GM18508 (cell line): Measurements from ENCODE around the gene ADAM20.
"Not testable (repeated sequence)": the region's sequence is repeated elsewhere in the genome, so short reads cannot be mapped to it uniquely, and the experiment has no call there.

Experiments
- ATAC-seq: cut with Tn5 transposase; IDR thresholded peaks from one replicate; pipeline ENCODE4 v1.9.1; 2021; ENCODE audit warnings: moderate number of reproducible peaks; ENCODE audit not compliant: insufficient read depth, unreplicated experiment

ADAM20 gene

DNA sequence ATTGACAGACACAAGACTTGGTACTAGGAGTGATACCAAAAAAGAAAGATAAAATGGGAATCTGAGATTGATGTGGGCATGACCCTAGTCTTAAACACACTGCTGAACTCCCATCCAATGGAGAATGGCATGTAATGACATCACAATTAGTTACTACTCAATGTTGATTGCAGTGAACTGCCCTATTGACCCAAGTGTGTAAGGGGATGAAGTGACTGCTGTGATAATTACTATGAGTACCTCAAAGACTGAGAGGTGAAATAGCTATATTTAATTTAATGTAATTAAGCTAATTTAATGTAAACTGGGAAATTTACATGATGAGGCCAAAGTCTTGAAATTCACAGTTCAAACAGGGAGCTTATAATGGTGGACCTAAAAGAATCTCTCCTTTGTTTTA is at the start of gene ADAM20:
Gene ADAM20, minus strand, starts transcription at position 101 of the 400 bp plus-strand sequence. CDS start 10,247 bp downstream, outside the sequence.
- no peak for ATAC-seq

- no peak for ATAC-seq
Observed at GRCh38 chr14:70576891-70577290, 42.1 kb upstream of the ADAM20 start.

DNA sequence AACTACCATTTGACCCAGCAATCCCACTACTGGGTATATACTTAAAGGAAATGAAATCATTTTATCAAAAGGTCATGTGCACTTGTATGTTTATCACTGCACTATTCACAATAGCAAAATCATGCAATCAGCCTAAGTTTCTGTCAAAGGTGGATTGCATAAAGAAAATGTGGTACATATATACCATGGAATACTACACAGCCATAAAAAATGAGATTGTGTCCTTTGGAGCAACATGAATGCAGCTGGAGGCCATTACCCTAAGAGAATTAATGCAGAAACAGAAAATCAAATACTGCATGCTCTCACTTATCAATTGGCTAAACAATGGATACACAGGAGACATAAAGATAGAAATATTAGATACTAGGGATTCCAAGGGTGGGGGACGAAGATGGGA is 38.2 kb upstream of the ADAM20 start:
- no peak for ATAC-seq

DNA sequence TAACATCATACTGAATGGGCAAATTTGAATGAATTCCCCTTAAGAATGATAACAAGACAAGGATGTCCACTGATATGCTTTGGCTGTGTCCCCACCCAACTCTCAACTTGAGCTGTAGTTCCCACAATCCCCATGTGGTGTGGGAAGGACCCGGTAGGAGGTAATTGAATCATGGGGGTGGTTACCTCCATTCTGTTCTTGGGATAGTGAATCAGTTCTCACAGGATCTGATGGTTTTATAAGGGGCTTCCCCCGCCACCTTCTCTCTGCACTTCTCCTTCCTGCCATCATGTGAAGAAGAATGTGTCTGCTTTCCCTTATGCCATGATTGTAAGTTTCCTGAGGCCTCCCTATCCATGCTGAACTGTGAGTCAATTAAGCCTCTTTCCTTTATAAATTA is 36.3 kb upstream of the ADAM20 start:
- no peak for ATAC-seq

GRCh38 chr14:70567791-70568190 is 33.0 kb upstream of the ADAM20 start:
- no peak for ATAC-seq

- ATAC-seq, result no peak
Observed at GRCh38 chr14:70563869-70564268, 29.1 kb upstream of the ADAM20 start.

- ATAC-seq, result no peak
Observed at GRCh38 chr14:70563417-70563816, 28.6 kb upstream of the ADAM20 start.

- no peak for ATAC-seq
Observed at GRCh38 chr14:70558356-70558755, 23.6 kb upstream of the ADAM20 start.

DNA sequence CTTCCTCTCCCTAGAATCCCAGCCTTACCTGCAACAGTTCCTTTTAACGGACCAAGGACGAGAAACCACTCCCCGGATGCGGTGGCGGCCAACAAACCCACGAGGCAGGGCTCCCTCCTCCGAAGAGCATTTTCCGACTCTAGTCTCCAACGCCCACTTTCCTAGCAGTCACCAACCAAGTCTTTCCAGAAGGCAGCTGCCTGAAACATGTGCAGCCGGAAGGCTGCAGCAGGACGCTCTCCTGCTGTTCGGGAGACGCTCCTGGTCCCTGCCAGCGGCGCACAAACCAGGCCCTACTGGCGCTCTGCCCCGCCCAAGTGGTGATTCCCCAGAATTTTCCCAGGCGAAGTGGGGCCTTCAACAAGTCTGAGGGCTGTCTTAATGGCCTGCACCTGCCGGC is 21.1 kb upstream of the ADAM20 start:
- no peak for ATAC-seq

- ATAC-seq, result no peak
Observed at GRCh38 chr14:70538087-70538486, 3.3 kb upstream of the ADAM20 start.

DNA sequence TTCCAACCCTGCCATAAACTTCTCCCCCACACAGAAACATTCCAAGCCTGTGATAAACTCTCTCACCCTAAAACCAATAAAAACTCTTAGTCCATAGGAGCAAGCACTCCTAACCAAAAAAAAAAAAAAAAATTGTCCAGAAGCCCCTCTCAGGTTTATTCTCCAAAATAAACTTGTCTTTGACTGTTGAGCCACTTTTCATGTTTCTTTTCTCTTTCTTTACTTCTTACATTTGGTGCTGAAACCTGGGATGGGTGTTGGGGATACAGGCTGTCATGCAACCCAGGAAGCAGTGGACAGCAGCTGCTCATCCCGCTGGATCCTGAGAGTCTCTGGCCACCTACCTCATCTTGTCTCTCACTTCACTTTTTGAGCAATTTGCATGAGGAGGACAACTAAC is 2.0 kb upstream of the ADAM20 start:
- no peak for ATAC-seq

GRCh38 chr14:70530417-70530816 is 4.4 kb downstream of the ADAM20 start:
- ATAC-seq, result no peak

DNA sequence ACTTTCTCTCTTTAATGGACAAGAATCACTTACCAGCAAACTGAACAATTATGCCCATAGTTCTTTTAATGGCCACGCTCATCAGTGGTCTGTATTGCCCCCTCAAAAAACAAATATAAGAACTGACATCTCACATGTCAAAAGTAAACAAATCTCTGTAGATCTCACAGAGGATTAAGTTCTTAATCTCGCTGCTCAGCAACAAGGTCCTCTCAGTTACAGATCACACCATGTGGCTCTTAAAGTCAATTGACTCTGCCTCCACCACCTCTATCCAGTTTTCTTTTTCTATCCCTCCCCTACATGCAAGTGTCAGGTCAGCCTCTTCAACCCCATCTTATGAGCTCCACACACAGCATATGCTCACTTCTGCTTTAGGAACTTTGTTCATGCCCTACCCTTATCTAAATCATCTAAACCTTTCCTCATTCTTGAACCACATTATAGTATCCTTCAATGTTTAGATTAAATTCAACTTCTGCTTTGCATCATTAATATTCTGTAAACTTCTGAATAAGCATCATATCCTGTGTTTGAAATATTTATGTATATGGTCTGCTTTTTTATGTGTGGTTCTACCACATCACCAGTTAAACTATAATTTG is 7.2 kb downstream of the ADAM20 start:
- no peak for ATAC-seq

DNA sequence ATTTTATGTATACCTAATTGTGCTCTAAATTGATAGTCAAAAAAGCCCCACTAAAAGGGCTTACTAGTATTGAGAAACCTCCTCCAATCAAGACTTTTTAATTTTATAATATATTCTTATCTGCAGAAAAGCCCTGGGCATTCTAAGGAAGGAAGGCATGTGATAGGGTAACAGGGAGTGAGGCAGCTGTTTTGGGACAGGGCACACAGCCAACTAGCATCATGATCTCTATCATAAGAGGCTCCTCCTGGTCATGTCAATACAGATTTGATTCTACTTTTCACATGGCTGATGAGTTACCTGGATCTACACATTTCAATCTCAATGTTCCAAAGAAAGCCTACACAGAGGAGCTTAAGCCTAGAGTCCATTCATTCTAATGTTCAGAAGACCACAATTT is 9.1 kb downstream of the ADAM20 start:
- ATAC-seq, result no peak

DNA sequence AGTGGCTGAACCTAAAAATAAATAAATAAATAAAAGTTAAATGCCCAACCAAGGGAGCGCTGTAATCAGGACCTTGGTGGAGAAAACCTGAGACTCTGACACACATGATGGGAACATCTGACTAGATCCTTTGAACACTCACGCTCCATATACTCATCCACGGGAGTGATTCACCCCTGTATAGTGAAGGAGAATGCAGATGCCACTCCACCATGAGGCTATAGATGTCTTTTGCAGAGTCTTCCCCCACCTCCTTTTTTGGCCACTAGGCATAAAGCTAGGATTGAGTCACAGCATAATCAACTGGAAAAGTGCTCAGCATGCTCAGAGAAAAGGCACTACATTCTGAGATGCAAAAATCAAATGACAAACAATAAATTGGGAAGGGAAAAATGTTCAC is 19.0 kb downstream of the ADAM20 start:
- ATAC-seq, result no peak

DNA sequence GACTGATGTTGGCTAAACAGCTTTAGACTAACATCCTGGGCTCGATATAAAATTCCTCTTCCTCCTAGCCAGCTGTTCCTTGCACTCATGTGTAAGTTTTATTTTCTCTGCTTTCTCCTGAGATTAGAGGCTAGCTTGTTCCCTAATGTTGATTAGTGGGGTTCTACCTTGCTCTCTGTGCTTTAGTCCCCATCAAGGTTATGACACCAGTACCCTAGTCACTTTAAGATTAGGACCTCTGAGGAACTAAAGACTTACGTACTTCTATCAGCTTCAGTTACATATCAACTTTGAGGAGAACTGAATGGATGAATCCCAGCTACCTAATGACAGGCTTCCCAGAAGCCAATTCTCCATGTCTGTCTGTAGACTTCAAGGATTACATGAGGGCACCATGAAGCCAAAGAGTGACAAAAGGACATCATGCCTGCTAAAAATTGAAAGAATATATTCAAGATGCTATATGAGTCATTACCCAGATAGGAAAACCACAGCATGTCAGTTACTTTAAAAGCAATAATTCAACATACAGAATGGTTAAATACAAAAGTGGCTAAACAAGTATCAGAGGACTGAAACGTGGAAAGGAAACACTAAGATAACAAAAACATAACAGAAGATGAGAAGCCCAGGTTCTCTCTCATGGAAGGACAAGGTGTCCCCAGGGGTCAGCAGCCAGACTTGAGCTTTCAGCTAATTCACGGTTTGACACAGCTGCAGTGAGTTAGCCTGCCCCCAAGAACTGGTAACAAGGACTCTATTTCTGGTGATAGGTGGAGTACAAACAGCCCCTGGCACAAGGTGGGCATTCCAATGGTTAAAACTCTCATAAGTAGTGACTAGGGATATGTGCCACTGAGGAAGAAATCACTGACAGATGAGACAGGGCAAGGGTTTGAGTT is 20.4 kb downstream of the ADAM20 start:
- ATAC-seq, result no peak

DNA sequence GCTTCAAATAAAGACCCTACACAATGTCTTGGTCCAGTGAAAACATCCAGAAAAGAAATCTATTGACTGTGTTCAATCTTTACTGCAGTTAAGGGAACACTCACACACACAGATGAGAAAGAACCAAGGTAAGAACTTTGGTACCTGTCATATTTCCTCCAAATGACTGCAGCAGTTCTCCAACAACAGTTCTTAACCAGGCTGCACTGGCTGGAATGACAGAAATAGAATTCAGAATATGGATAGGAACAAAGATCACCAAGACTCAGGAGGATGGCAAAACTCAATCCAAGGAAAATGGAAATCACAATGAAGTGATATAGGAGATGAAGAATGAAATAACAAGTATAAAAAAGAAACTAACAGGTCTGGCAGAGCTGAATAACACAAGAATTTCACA is 36.6 kb downstream of the ADAM20 start:
- ATAC-seq, result no peak

GRCh38 chr14:70489579-70490200 is 45.1 kb downstream of the ADAM20 start:
- no peak for ATAC-seq

- ATAC-seq, result not testable (repeated sequence)
Observed at GRCh38 chr14:70477356-70478105, 57.3 kb downstream of the ADAM20 start.

DNA sequence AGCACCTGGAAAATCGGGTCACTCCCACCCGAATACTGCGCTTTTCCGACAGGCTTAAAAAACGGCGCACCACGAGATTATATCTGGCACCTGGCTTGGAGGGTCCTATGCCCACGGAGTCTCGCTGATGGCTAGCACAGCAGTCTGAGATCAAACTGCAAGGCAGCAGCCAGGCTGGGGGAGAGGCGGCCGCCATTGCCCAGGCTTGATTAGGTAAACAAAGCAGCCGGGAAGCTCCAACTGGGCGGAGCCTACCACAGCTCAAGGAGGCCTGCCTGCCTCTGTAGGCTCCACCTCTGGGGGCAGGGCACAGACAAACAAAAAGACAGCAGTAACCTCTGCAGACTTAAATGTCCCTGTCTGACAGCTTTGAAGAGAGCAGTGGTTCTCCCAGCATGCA is 59.3 kb downstream of the ADAM20 start:
- not testable (repeated sequence) for ATAC-seq

GRCh38 chr14:70473825-70474224 is 61.0 kb downstream of the ADAM20 start:
- no peak for ATAC-seq
